IPS-15b (cell line): ENCODE data around the gene STK4.

Experiments
- H3K27me3 ChIP-seq: one replicate; pipeline ENCODE4 v1.6.1; 2013; ENCODE audit warnings: low read length; ENCODE audit not compliant: control insufficient read depth, insufficient read depth
- H3K36me3 ChIP-seq: one replicate; pipeline ENCODE4 v1.6.1; 2013; ENCODE audit warnings: low read length; ENCODE audit not compliant: control insufficient read depth, insufficient read depth
- H3K4me1 ChIP-seq: one replicate; pipeline ENCODE4 v1.6.1; 2013; ENCODE audit warnings: mild to moderate bottlenecking, low read length; ENCODE audit not compliant: control insufficient read depth, insufficient read depth
- H3K4me3 ChIP-seq: one replicate; pipeline ENCODE4 v1.5.1; 2013; ENCODE audit warnings: low read depth, low read length
- H3K9ac ChIP-seq: one replicate; pipeline ENCODE4 v1.6.1; 2013; ENCODE audit warnings: low read depth, mild to moderate bottlenecking, low read length
- H3K9me3 ChIP-seq: one replicate; pipeline ENCODE4 v1.6.1; 2013; ENCODE audit warnings: mild to moderate bottlenecking, low read length; ENCODE audit not compliant: control insufficient read depth, insufficient read depth

STK4 gene

DNA sequence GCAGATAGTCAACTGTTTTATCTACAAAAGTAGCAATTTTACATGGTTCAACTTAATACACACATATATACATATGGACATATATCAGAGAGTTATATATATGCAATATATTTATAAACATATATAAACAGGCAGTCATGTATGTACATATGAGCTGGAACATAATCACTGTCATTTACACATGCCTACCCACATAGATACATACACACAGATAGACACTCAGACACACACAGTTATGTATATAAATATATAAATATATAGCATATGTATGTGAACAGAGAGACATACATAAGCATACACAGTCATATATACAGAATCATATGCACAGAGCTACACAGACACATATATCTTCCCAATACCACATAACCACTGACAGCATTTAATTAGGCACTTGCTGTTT, 146.4 kb downstream of the STK4 start:
- Histone ChIP-seq H3K9me3 (no peaks in the 10 kb centered on the region), H3K4me3 (no peak overlapping the region), H3K27me3 (no peaks in the 10 kb centered on the region), H3K9ac (no peak overlapping the region), H3K36me3 (no peaks in the 10 kb centered on the region), H3K4me1 (no peaks in the 10 kb centered on the region)

DNA sequence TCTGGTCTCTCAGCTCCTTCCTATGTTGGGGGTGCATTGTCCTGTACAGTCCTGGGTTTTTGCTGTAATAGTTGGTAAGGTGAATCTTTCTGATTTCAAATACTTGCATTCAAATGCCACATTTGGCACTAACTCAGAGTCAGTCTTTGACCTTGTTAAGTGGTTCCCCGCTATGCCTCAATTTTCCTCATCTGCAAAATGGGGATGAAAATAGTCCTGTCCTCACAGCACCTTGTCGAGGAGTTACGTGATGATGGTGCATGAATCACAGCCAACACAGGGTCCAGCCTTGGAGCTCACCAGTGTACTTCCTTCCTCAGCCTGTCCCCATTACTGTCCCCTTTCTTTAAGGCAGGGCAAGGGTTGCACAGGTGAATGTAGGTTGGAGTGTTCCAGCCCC, 147.6 kb downstream of the STK4 start:
- Histone ChIP-seq H3K9ac (no peak overlapping the region), H3K4me1 (no peaks in the 10 kb centered on the region), H3K4me3 (no peak overlapping the region), H3K27me3 (no peaks in the 10 kb centered on the region), H3K9me3 (no peaks in the 10 kb centered on the region), H3K36me3 (no peaks in the 10 kb centered on the region)

DNA sequence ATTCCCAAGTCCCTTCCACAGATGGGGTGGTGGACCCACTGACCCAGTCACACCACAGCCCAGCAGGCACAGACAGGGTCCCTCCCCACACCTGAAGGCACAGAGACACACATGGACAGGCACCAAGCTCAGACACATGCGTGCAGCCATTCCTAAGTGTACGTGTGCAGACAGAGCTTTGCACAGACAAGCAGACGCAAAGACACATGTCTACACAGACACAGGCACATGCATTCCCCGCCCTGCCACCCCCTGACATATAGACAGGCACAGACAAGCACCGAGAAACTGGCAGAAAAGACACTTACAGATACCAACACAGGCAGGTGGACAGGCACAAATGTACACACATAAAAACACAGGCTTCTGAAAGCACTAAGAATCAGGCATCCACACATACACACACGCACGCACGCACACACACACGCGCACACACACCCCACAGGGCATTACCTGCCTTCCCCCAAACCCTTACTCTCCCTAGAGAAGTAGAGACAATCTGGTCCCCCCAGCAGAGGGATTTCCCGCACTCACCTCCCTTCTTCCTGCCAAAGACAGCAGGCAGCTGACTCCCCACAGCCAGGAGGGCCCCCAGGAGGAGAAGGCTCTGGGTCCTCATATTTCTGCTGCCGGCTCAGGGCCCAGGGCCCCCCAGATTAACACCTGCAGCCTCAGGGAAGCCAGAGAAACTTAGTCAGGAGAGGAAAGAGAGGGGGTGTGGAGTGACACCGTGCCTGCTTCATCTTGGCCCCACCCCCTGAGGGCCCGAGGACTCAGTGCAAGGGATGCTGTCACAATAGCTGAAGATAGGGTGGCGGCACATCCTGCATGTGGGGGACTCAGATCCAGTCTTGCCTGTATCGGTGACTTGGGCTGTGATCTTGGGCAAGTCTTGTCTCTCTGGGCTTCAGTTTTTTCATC, 148.4 kb downstream of the STK4 start, which contains the start of gene WFDC5:
Gene WFDC5 (minus strand): TSS at position 710 of the 921 bp plus-strand sequence. CDS start 91 bp downstream, at position 619.
- Histone ChIP-seq H3K9me3 (no peaks in the 10 kb centered on the region), H3K4me3 (no peak within 1 kb of the TSS), H3K4me1 (no peaks in the 10 kb centered on the region), H3K9ac (no peak within 1 kb of the TSS), H3K36me3 (no peaks in the 10 kb centered on the region), H3K27me3 (no peaks in the 10 kb centered on the region)

DNA sequence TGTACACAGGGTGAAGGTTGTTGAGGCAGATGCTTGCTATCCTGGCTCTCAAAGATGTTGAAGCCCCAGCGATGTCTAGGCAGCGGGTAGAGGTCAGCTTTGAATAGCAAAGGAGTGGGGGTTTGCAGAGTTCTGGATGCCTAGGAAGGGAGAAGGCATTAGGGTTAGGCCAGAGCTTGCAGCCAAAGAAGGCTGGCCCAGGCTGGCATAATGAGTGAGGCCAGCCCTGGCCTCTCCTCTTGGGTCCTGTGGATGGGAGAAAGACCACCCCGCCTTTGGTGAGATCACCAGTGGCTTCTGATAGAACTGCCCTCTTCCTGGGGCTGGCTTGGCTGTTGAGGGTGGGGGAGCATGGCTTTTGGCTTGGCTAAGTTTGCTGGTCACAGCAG, 149.1 kb downstream of the STK4 start:
- Histone ChIP-seq H3K4me3 (no peak overlapping the region), H3K4me1 (no peaks in the 10 kb centered on the region), H3K9me3 (no peaks in the 10 kb centered on the region), H3K36me3 (no peaks in the 10 kb centered on the region), H3K9ac (no peak overlapping the region), H3K27me3 (no peaks in the 10 kb centered on the region)

DNA sequence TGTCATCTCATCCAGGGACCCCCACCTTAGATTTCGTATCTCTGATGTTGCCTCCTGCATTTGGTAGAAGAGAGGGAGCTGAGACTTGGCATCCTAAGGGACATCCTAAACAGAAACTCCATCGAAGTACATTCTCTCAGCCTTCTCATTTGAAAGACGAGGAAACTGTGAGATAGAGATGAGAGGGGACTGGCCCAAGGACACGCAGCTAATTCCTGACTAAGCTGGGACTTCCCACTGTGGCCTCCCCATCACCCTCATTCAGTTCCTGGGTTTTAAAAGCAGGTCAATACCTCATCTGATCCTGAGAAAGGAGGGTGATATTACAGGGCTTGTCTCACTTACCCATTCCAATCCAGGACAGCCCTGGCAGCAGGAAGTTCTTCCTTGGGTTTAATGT, 149.5 kb downstream of the STK4 start:
- Histone ChIP-seq H3K27me3 (no peaks in the 10 kb centered on the region), H3K4me1 (no peaks in the 10 kb centered on the region), H3K9me3 (no peaks in the 10 kb centered on the region), H3K4me3 (no peak overlapping the region), H3K9ac (no peak overlapping the region), H3K36me3 (no peaks in the 10 kb centered on the region)

DNA sequence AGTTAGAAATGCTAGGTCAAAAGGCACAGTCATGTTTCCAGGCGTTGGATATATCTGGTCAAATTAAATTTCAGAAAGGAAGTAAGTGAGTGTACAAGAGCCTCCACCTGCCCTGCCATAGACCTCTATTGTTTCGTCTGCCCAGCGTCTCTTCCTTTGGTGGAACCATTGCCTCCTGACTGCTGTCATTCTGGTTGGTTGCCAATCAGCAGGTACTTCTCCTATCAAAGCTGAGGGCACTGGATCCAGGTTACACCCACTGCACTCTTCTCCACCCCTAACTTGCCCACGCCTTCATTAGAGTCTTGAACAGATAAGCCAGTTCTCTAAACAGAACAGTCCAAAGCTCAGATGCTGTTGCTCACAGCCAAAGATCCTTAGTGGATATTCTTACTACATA, 151.3 kb downstream of the STK4 start:
- Histone ChIP-seq H3K27me3 (no peaks in the 10 kb centered on the region), H3K9me3 (no peaks in the 10 kb centered on the region), H3K4me3 (no peak overlapping the region), H3K9ac (no peak overlapping the region), H3K4me1 (no peaks in the 10 kb centered on the region), H3K36me3 (no peaks in the 10 kb centered on the region)

DNA sequence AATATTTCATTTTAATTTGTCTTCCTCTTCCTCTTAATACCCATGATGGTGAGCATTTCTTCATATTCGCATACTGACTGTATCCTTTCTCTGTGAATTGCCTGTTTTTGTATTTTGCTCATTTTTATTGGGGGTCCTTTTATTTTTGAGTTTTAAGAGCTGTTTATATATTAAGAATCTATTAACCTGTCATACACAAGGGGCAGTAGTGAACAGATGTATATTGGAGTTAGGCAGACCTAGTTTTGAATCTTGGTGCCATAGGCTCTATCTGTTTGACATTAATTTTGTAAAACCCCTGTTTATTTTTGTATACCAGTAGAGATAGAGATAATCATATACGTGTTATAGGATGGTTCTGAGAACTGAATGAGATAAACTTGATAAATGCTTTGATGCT, 151.7 kb downstream of the STK4 start:
- H3K4me3 ChIP-seq: no peak overlapping the region
- H3K36me3 ChIP-seq: no peaks in the 10 kb centered on the region
- no peaks in the 10 kb centered on the region for H3K9me3 ChIP-seq
- H3K9ac ChIP-seq: no peak overlapping the region
- no peaks in the 10 kb centered on the region for H3K4me1 ChIP-seq
- no peaks in the 10 kb centered on the region for H3K27me3 ChIP-seq

DNA sequence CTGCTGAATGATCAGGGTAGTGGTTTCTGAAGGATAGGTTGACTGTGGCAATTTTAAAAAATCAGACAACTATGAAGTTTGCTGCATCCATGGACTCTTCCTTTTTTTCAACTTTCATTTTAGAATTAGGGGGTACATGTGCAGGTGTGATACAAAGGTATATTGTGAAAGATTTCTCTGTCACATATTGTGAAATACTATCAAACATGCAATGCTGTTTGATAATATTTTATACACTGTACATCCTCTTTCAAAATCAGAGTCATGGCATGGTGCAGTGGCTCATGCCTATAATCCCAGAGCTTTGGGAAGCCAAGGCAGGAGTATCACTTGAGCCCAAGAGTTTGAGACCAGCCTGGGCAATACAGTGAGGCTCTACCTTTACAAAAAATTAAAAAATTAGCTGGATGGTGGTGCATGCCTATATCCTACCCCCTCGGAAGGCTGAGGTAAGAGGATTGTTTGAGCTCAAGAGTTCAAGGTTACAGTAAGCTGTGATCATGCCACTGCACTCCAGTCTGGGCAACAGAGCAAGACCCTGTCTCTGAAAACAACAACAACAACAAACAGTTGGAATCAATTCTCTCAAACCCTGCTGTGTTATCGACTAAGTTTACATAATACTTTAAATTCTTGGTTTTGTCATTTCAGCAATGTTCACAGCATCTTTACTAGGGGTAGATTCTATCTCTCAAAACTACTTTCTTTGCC, 153.4 kb downstream of the STK4 start:
- no peaks in the 10 kb centered on the region for H3K36me3 ChIP-seq
- H3K27me3 ChIP-seq: no peaks in the 10 kb centered on the region
- H3K9me3 ChIP-seq: no peaks in the 10 kb centered on the region
- H3K4me3 ChIP-seq: no peak overlapping the region
- no peaks in the 10 kb centered on the region for H3K4me1 ChIP-seq
- no peak overlapping the region for H3K9ac ChIP-seq

DNA sequence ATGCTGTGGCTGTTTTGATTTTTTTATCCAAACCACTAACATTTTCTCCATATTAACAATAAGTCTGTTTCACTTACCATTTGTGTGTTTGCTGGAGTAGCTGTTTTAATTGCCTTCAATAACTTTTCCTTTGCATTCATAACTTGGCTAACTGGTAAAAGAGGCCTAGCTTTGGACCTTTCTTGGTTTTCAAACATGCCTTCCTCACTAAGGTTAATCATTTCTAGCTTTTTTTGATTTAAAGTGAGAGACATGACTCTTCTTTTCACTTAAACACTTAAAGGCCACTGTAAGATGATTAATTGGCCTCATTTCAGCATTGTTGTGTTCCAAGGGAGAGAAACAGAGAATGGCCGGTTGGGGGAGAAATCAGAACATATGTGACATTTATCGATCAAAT, 155.1 kb downstream of the STK4 start:
- H3K36me3 ChIP-seq: no peaks in the 10 kb centered on the region
- no peak overlapping the region for H3K9ac ChIP-seq
- no peak overlapping the region for H3K4me3 ChIP-seq
- H3K27me3 ChIP-seq: no peaks in the 10 kb centered on the region
- H3K4me1 ChIP-seq: no peaks in the 10 kb centered on the region
- no peaks in the 10 kb centered on the region for H3K9me3 ChIP-seq

DNA sequence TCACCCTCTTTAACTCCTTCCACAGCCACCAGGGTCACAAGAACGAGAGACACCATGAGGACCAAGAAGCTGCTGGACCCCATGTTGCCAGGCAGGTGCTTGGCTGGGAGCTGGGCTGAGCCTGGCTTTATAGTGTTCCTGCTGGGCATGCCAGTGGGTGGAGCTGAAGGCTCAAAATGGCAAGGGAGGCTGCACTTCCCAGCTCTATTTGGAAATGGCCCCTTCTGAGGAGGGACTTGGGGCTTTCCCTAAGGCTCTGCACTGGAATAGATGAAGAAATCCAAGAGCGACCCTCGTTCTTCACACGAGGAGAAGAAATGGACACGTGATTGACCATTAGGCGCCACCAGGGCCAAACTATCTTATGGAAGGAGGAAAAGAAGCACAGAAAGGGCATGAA, 158.1 kb downstream of the STK4 start, which contains the start of gene WFDC12:
Gene WFDC12 (minus strand): TSS at position 101 of the 400 bp plus-strand sequence. CDS start 18 bp downstream, at position 83.
- Histone ChIP-seq H3K4me3 (no peak within 1 kb of the TSS), H3K27me3 (no peaks in the 10 kb centered on the region), H3K36me3 (no peaks in the 10 kb centered on the region), H3K4me1 (no peaks in the 10 kb centered on the region), H3K9ac (no peak within 1 kb of the TSS), H3K9me3 (no peaks in the 10 kb centered on the region)

DNA sequence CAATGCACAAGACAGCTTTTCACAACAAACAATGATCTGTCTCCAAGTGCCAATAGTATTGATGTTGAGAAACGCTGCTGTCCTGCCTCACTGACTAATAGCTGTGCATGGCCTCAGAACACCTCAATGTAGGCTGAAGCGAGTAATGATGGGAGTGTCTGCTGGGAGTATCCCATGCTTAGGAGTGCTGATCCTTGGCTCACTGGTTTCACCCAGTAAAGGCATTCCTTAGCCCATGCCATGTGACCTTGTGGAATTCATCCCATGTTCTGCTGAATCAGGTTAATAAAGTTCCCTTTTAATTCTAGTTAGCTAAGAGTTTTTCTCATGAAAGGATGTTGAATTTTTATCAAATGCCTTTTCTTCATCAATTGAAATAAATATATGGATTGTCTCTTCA, 161.8 kb downstream of the STK4 start:
- no peaks in the 10 kb centered on the region for H3K9me3 ChIP-seq
- H3K36me3 ChIP-seq: no peaks in the 10 kb centered on the region
- H3K9ac ChIP-seq: no peak overlapping the region
- no peaks in the 10 kb centered on the region for H3K27me3 ChIP-seq
- H3K4me1 ChIP-seq: no peaks in the 10 kb centered on the region
- no peak overlapping the region for H3K4me3 ChIP-seq
